GM23248 (cell line): ENCODE data around the gene ADK. TPM values are rescaled to one million over a fixed set of nuclear protein-coding genes. Genes with fewer than 3 reads are reported as not detected.

Experiments
- DNase-seq: peaks from one replicate; pipeline ENCODE4 v3.0.0-alpha.2; 2015
- H2AFZ ChIP-seq: fragments of 200-600 bp; sonication (generic); 2 replicates; pipeline ENCODE4 v1.6.1; 2016; ENCODE audit warnings: antibody characterized with exemption
- H3F3A ChIP-seq: fragments of 200-600 bp; sonication (generic); 2 replicates; pipeline ENCODE4 v1.6.1; 2016; ENCODE audit warnings: mild to moderate bottlenecking, antibody characterized with exemption, mixed run types; ENCODE audit not compliant: insufficient read depth
- H3K27ac ChIP-seq: fragments of 200-600 bp; sonication (generic); 2 replicates; pipeline ENCODE4 v1.5.1; 2016; ENCODE audit warnings: mild to moderate bottlenecking
- H3K27me3 ChIP-seq: fragments of 200-600 bp; sonication (generic); replicated peaks from 2 replicates; pipeline ENCODE4 v1.6.1; 2016; ENCODE audit warnings: mild to moderate bottlenecking; ENCODE audit not compliant: insufficient read depth
- H3K36me3 ChIP-seq: fragments of 200-600 bp; sonication (generic); 2 replicates; pipeline ENCODE4 v1.6.1; 2016; ENCODE audit warnings: low read depth, mild to moderate bottlenecking
- H3K4me1 ChIP-seq: fragments of 200-600 bp; sonication (generic); 2 replicates; pipeline ENCODE4 v1.6.1; 2016; ENCODE audit warnings: mild to moderate bottlenecking; ENCODE audit not compliant: insufficient read depth
- H3K4me2 ChIP-seq: fragments of 200-600 bp; sonication (generic); one replicate; pipeline ENCODE4 v1.6.1; 2016; ENCODE audit warnings: mild to moderate bottlenecking; ENCODE audit not compliant: unreplicated experiment
- H3K4me3 ChIP-seq: fragments of 200-600 bp; sonication (generic); 2 replicates; pipeline ENCODE4 v1.5.1; 2016; ENCODE audit warnings: mild to moderate bottlenecking
- H3K79me2 ChIP-seq: fragments of 200-600 bp; sonication (generic); 2 replicates; pipeline ENCODE4 v1.6.1; 2016; ENCODE audit warnings: mild to moderate bottlenecking; ENCODE audit not compliant: insufficient read depth
- H3K9ac ChIP-seq: fragments of 200-600 bp; sonication (generic); 2 replicates; pipeline ENCODE4 v1.6.1; 2016; ENCODE audit warnings: mild to moderate bottlenecking
- H3K9me2 ChIP-seq: fragments of 200-600 bp; sonication (generic); 2 replicates; pipeline ENCODE4 v1.6.1; 2016; ENCODE audit warnings: mixed run types, mild to moderate bottlenecking, moderate library complexity; ENCODE audit not compliant: insufficient read depth
- H3K9me3 ChIP-seq: fragments of 200-600 bp; sonication (generic); one replicate; pipeline ENCODE4 v1.6.1; 2017; ENCODE audit warnings: low read depth
- H4K20me1 ChIP-seq: fragments of 200-600 bp; sonication (generic); 2 replicates; pipeline ENCODE4 v1.6.0; 2016; ENCODE audit not compliant: insufficient read depth
- EZH2 ChIP-seq: fragments of 200-600 bp; sonication (generic); IDR thresholded peaks from 2 replicates; pipeline ENCODE4 v1.6.1; 2018; ENCODE audit warnings: antibody characterized with exemption, mild to moderate bottlenecking; ENCODE audit not compliant: insufficient read depth, poor library complexity, severe bottlenecking
- EZH2phosphoT487 ChIP-seq: fragments of 200-600 bp; sonication (generic); IDR thresholded peaks from 2 replicates; pipeline ENCODE4 v1.6.1; 2018; ENCODE audit warnings: antibody characterized with exemption, moderate library complexity, mild to moderate bottlenecking, low read depth; ENCODE audit not compliant: insufficient read depth
- WGBS, 2 experiments: methylation state at CpG; one replicate each; pipeline ENCODE4 v1.1.6; 2015 to 2017; ENCODE audit warnings: low lambda C conversion rate in 2 of 2, low coverage in 1 of 2; ENCODE audit errors: missing lambda C conversion rate in 2 of 2; 5-methylcytosine and 5-hydroxymethylcytosine counted together
- in situ Hi-C: fragments of 300-500 bp; cut with MboI; formaldehyde crosslinking; loops from 2 replicates; pipeline ENCODE4 v1.15.0; 2020
- polyA plus RNA-seq: library from polyadenylated mRNA; unstranded; fragments of >200 nt; fragmentation: Nextera tagmentation; extraction: Ambion mirVana; gene quantifications from 2 replicates; pipeline ENCODE4 v1.2.1, GENCODE V29; 2016
- total RNA-seq: library from RNA; depleted of rRNA; stranded (reverse); fragments of >200 nt; shearing (Covaris generic); gene quantifications from 2 replicates; pipeline ENCODE4 v1.2.3, GENCODE V29; 2014

ADK gene
- total and polyA plus RNA-seq, 2 experiments from 2014 or later, result 43.7 to 75.1 TPM

DNA sequence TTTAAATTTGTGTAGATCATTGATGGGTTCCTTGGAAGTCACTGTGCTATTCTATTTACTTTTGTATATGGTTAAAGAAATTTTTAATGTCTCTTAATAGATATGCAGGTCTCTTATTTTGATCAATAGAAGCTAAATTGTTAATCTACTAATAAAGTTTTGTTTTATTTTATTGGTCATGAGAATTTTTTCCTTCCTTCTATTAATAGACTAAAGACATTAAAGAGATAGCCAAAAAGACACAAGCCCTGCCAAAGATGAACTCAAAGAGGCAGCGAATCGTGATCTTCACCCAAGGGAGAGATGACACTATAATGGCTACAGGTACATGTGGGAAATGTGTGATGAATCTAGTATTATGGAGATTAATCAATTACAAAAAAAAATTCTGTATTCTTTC, 449.1 kb downstream of the ADK start:
- H4K20me1 ChIP-seq, result no peaks in the 10 kb centered on the region
- no peak overlapping the region for H2AFZ ChIP-seq
- H3K79me2 ChIP-seq, result no peaks in the 10 kb centered on the region
- no peak overlapping the region for H3K9ac ChIP-seq
- no peak overlapping the region for H3K4me2 ChIP-seq
- no peak overlapping the region for H3K27ac ChIP-seq
- WGBS, 2 experiments, result 41 to 54% methylated on average over 2 of the region's 2 CpGs
- DNase-seq, result no peak
- no peaks in the 10 kb centered on the region for H3K9me3 ChIP-seq
- H3K4me3 ChIP-seq, result no peak overlapping the region
- H3F3A ChIP-seq, result no peaks in the 10 kb centered on the region
- in situ Hi-C loops, result no loop called here
- no peaks in the 10 kb centered on the region for H3K9me2 ChIP-seq
- no peaks in the 10 kb centered on the region for H3K36me3 ChIP-seq
- no peak for TF ChIP-seq EZH2phosphoT487
- TF ChIP-seq EZH2, result no peak
- peaks cover 12% of the 10 kb centered on the region for H3K4me1 ChIP-seq
- no peaks in the 10 kb centered on the region for H3K27me3 ChIP-seq

DNA sequence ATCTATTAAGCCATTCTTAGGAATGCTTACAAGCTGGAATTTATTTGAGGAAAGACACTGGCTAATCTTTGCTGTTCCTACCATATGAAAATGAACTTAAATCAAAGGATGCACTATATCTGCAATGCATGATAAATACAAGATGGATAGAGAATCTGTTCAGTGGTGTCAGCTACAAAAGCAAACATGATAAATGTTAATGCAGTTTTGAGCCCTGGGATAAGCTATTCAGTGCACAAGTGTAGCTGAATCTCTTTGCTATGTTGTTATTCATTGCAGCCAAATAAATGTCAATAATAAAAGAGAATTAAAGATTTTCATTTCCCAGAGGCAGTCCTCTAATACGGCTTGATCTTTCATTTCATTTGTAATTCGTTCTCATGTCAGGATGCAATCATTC, 451.6 kb downstream of the ADK start:
- Histone ChIP-seq H3K9me3 (no peaks in the 10 kb centered on the region), H2AFZ (no peak overlapping the region), H3K27ac (no peak overlapping the region), H4K20me1 (no peaks in the 10 kb centered on the region), H3K4me2 (no peak overlapping the region), H3K9me2 (no peaks in the 10 kb centered on the region), H3K9ac (no peak overlapping the region), H3K79me2 (no peaks in the 10 kb centered on the region), H3K36me3 (no peaks in the 10 kb centered on the region), H3K4me1 (peaks cover 12% of the 10 kb centered on the region), H3K27me3 (no peaks in the 10 kb centered on the region), H3F3A (no peaks in the 10 kb centered on the region), H3K4me3 (no peak overlapping the region)
- WGBS, 2 experiments, result 34 to 36% methylated on average over 2 of the region's 2 CpGs
- in situ Hi-C loops, result no loop called here
- DNase-seq, result no peak
- no peak for TF ChIP-seq EZH2
- no peak for TF ChIP-seq EZH2phosphoT487

DNA sequence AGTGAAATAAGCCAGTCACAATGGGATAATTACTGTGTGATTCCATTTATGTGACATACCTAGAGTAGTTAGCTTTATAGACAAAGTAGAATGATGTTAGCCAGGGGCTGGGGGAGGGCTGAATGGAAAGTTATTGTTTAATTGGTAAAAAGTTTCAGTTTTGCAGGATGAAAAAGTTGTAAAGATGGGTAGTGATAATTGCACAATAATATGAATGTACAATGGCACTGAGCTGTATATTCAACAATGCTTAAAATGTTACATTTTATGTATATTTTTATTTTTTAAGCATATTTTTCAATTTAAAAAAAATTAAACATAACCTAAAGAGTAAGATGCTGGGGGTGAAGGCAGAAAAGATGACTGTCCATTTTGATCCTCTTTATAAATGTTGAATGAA, 459.3 kb downstream of the ADK start:
- Histone ChIP-seq H3K36me3 (no peaks in the 10 kb centered on the region), H3K9me3 (no peaks in the 10 kb centered on the region), H3K27me3 (no peaks in the 10 kb centered on the region), H3F3A (peaks cover 8% of the 10 kb centered on the region; the same call in 1 of the 2 replicates), H3K4me2 (no peak overlapping the region), H2AFZ (no peak overlapping the region), H3K4me1 (no peaks in the 10 kb centered on the region), H3K79me2 (no peaks in the 10 kb centered on the region), H4K20me1 (no peaks in the 10 kb centered on the region), H3K9me2 (no peaks in the 10 kb centered on the region), H3K9ac (no peak overlapping the region), H3K27ac (no peak overlapping the region), H3K4me3 (no peak overlapping the region)
- no peak for DNase-seq
- in situ Hi-C loops, result no loop called here
- TF ChIP-seq EZH2phosphoT487 (no peak), EZH2 (no peak)

DNA sequence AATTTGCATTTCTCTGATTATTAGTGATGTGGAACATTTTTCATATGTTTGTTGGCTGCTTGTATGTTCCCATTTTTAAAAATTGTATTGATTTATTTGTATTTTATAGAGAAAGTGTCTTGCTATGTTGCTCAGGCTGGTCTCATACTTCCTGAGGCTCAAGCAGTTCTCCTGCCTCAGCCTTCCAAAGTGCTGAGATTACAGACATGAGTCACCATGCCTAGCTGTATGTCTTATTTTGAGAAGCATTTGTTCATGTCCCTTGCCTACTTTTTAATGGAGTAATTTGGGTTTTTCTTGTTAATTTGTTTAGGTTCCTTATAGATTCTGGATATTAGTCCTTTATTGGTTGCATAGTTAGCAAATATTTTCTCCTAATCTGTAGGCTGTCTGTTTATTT, 461.2 kb downstream of the ADK start:
- Histone ChIP-seq H3K4me1 (no peaks in the 10 kb centered on the region), H3K27ac (no peak overlapping the region), H3K4me3 (no peak overlapping the region), H3K36me3 (no peaks in the 10 kb centered on the region), H3F3A (peaks cover 8% of the 10 kb centered on the region; the same call in 1 of the 2 replicates), H3K27me3 (no peaks in the 10 kb centered on the region), H3K4me2 (no peak overlapping the region), H2AFZ (no peak overlapping the region), H3K9ac (no peak overlapping the region), H3K9me2 (no peaks in the 10 kb centered on the region), H4K20me1 (no peaks in the 10 kb centered on the region), H3K79me2 (no peaks in the 10 kb centered on the region), H3K9me3 (no peaks in the 10 kb centered on the region)
- TF ChIP-seq EZH2 (no peak), EZH2phosphoT487 (no peak)
- in situ Hi-C loops, result no loop called here
- peak; percentile 39 for DNase-seq

- no peak overlapping the region for H3K9ac ChIP-seq
- H2AFZ ChIP-seq, result no peak overlapping the region
- in situ Hi-C loops, result no loop called here
These were observed 469.6 kb downstream of the ADK start for GRCh38 chr10:74620626-74621025.

More at GRCh38 chr10:74620626-74621025, 469.6 kb downstream of the ADK start:
- Histone ChIP-seq H3K79me2 (no peaks in the 10 kb centered on the region), H3K36me3 (peaks cover 5% of the 10 kb centered on the region; the same call in 1 of the 2 replicates), H3K27me3 (no peaks in the 10 kb centered on the region), H3K4me3 (no peak overlapping the region), H3K4me2 (no peak overlapping the region), H3K27ac (no peak overlapping the region), H3K9me3 (no peaks in the 10 kb centered on the region), H4K20me1 (no peaks in the 10 kb centered on the region), H3K9me2 (no peaks in the 10 kb centered on the region), H3K4me1 (no peaks in the 10 kb centered on the region), H3F3A (no peaks in the 10 kb centered on the region)
- no peak for TF ChIP-seq EZH2
- TF ChIP-seq EZH2phosphoT487, result no peak
- no peak for DNase-seq
